A549 (cell line): ENCODE data around the gene SPATS2. TPM values are rescaled to one million over a fixed set of nuclear protein-coding genes. Genes with fewer than 3 reads are reported as not detected.

Experiments used
- ATAC-seq, 2 experiments: fragments of 200-7000 bp in 1 of 2; fragments of >200 bp in 1 of 2; cut with Nextera tagmentation in 1 of 2; cut with Tn5 transposase in 1 of 2; 3 replicates each; pipeline versions ENCODE4 v1.8.0 to v1.9.1; 2018 to 2020; ENCODE audit warnings: mild to moderate bottlenecking in 1 of 2, moderate library complexity in 1 of 2
- CTCF ChIA-PET: fragments of 300-600 bp; sonication (Branson Sonifier 250); formaldehyde crosslinking; extraction: SDS; loops from one replicate; lab custom pipeline; 2021; ENCODE audit warnings: antibody characterized with exemption, inconsistent platforms; lab: Yijun Ruan, JAX
- POLR2A ChIA-PET: fragments of 350-600 bp; formaldehyde crosslinking; extraction: SDS; loops from one replicate; lab custom pipeline; 2021; ENCODE audit warnings: antibody characterized with exemption, inconsistent platforms; lab: Yijun Ruan, JAX
- DNase-seq, 2 experiments: peaks; one replicate each; pipeline versions ENCODE4 v3.0.0 to v3.0.0-alpha.2; 2011 to 2016; ENCODE audit warnings: low read depth in 1 of 2, low spot score in 1 of 2
- FAIRE-seq: peaks from 2 replicates; lab custom pipeline; 2011; peaks lifted over from hg19 to GRCh38; lab: Jason Lieb, UNC
- H3K27ac ChIP-seq, 2 experiments: fragments of >200 bp; sonication (Bioruptor Twin); formaldehyde crosslinking; 3 replicates each; pipeline ENCODE4 v1.5.1; 2016 to 2017
- H3K4me1 ChIP-seq: fragments of >200 bp; sonication (Bioruptor Twin); formaldehyde crosslinking; 3 replicates; pipeline ENCODE4 v1.6.1; 2016
- H3K4me2 ChIP-seq: fragments of >200 bp; sonication (Bioruptor Twin); formaldehyde crosslinking; 3 replicates; pipeline ENCODE4 v1.6.1; 2016
- H3K4me3 ChIP-seq: fragments of >200 bp; sonication (Bioruptor Twin); formaldehyde crosslinking; 3 replicates; pipeline ENCODE4 v1.5.1; 2016
- H3K9me3 ChIP-seq: fragments of >200 bp; sonication (Bioruptor Twin); formaldehyde crosslinking; 3 replicates; pipeline ENCODE4 v1.6.1; 2016
- BCL3 ChIP-seq: fragments of >200 bp; sonication (Bioruptor Twin); formaldehyde crosslinking; IDR thresholded peaks from 3 replicates; pipeline ENCODE4 v1.6.1; 2016
- CBX8 ChIP-seq: fragments of 200-600 bp; sonication (generic); IDR thresholded peaks from 2 replicates; pipeline ENCODE4 v1.6.1; 2016
- CHD2 ChIP-seq: fragments of 150-350 bp; IDR thresholded peaks from 2 replicates; pipeline ENCODE4 v1.6.1; 2014; ENCODE audit warnings: low read length; ENCODE audit not compliant: partially characterized antibody
- CHD4 ChIP-seq: fragments of 200-600 bp; sonication (generic); IDR thresholded peaks from 2 replicates; pipeline ENCODE4 v1.6.1; 2016; ENCODE audit warnings: antibody characterized with exemption, mild to moderate bottlenecking, borderline replicate concordance
- EHMT2 ChIP-seq: fragments of 200-600 bp; sonication (generic); IDR thresholded peaks from 2 replicates; pipeline ENCODE4 v1.6.1; 2016; ENCODE audit warnings: antibody characterized with exemption, low read depth, mild to moderate bottlenecking, moderate library complexity
- FOSB ChIP-seq: fragments of 250-450 bp; sonication (Bioruptor Pico); IDR thresholded peaks from 2 replicates; pipeline ENCODE4 v1.5.0; 2020; ENCODE audit warnings: mild to moderate bottlenecking, moderate library complexity
- HDAC2 ChIP-seq: fragments of 200-600 bp; sonication (generic); IDR thresholded peaks from 2 replicates; pipeline ENCODE4 v1.6.1; 2016
- HOXB13 ChIP-seq: fragments of 250-450 bp; sonication (Bioruptor Pico); IDR thresholded peaks from 2 replicates; pipeline ENCODE4 v1.5.0; 2020; ENCODE audit warnings: low read depth, mild to moderate bottlenecking, moderate library complexity
- JUN ChIP-seq, 2 experiments: fragments of >200 bp; sonication (Bioruptor Twin); formaldehyde crosslinking; IDR thresholded peaks; 2 replicates in 1 of 2; 3 replicates in 1 of 2; pipeline ENCODE4 v1.6.1; 2016 to 2017
- KDM5A ChIP-seq: fragments of 200-600 bp; sonication (generic); IDR thresholded peaks from 2 replicates; pipeline ENCODE4 v1.6.1; 2016; ENCODE audit warnings: antibody characterized with exemption, mild to moderate bottlenecking
- MAZ ChIP-seq: fragments of 150-350 bp; IDR thresholded peaks from 2 replicates; pipeline ENCODE4 v1.6.1; 2014; ENCODE audit warnings: antibody characterized with exemption, low read depth, low read length, borderline replicate concordance
- NR3C1 ChIP-seq: fragments of >200 bp; sonication (Bioruptor Twin); formaldehyde crosslinking; IDR thresholded peaks from 3 replicates; pipeline ENCODE4 v1.6.1; 2017
- PHF8 ChIP-seq: fragments of 200-600 bp; sonication (generic); IDR thresholded peaks from 2 replicates; pipeline ENCODE4 v1.6.1; 2016; ENCODE audit warnings: low read depth, mild to moderate bottlenecking, antibody characterized with exemption, moderate library complexity, borderline replicate concordance
- POLR2AphosphoS2 ChIP-seq: conservative IDR thresholded peaks from 2 replicates; pipeline ENCODE4 v1.6.1; 2012; ENCODE audit warnings: low read length, improper control_type of control experiment, inconsistent platforms
- RAD21 ChIP-seq, 2 experiments: fragments of >200 bp in 1 of 2; sonication (Bioruptor Twin) in 1 of 2; formaldehyde crosslinking in 1 of 2; IDR thresholded peaks in 1 of 2; conservative IDR thresholded peaks in 1 of 2; 2 replicates in 1 of 2; 3 replicates in 1 of 2; pipeline ENCODE4 v1.6.1; 2012 to 2018; ENCODE audit warnings: inconsistent platforms in 1 of 2
- RARB ChIP-seq: fragments of 250-450 bp; sonication (Bioruptor Pico); IDR thresholded peaks from 2 replicates; pipeline ENCODE4 v1.8.0; 2021; ENCODE audit warnings: mild to moderate bottlenecking, moderate library complexity
- RFX5 ChIP-seq: fragments of 450-650 bp; IDR thresholded peaks from 2 replicates; pipeline ENCODE4 v1.7.1; 2014; ENCODE audit warnings: antibody characterized with exemption, mild to moderate bottlenecking, moderate library complexity
- RNF2 ChIP-seq: fragments of 200-600 bp; sonication (generic); IDR thresholded peaks from 2 replicates; pipeline ENCODE4 v1.6.1; 2016; ENCODE audit warnings: low read depth, mild to moderate bottlenecking, antibody characterized with exemption, moderate library complexity, borderline replicate concordance
- TFCP2L1 ChIP-seq: fragments of 250-450 bp; sonication (Bioruptor Pico); IDR thresholded peaks from 2 replicates; pipeline ENCODE4 v1.5.0; 2021; ENCODE audit warnings: mild to moderate bottlenecking
- TP53 ChIP-seq: fragments of 250-450 bp; sonication (Bioruptor Pico); IDR thresholded peaks from 2 replicates; pipeline ENCODE4 v1.5.0; 2021; ENCODE audit warnings: mild to moderate bottlenecking, moderate library complexity
- ZSCAN20 ChIP-seq: fragments of 250-450 bp; sonication (Bioruptor Pico); IDR thresholded peaks from 2 replicates; pipeline ENCODE4 v1.8.0; 2022; ENCODE audit warnings: mild to moderate bottlenecking, moderate library complexity
- whole genome bisulfite sequencing: methylation state at CpG from one replicate; pipeline ENCODE4 v1.1.6; 2017; ENCODE audit errors: missing lambda C conversion rate; 5-methylcytosine and 5-hydroxymethylcytosine counted together
- polyA plus RNA-seq, 4 experiments: library from polyadenylated mRNA; depleted of rRNA in 3 of 4; stranded (reverse); fragments of >200 nt; fragmentation: RNase III in 1 of 4; extraction: RNeasy Plus Mini Kit Qiagen cat#74134 plus additional on column Dnase treatment in 1 of 4; gene quantifications; 2 replicates in 3 of 4; 3 replicates in 1 of 4; pipeline ENCODE4 v1.2.3, GENCODE V29; 2011 to 2017
- TF ChIP-seq, protein P1 (sequence below): fragments of 450-650 bp; IDR thresholded peaks from 2 replicates; pipeline ENCODE4 v1.6.1; 2014; ENCODE audit warnings: antibody characterized with exemption
- TF ChIP-seq, protein P2 (sequence below): fragments of >200 bp; sonication (Bioruptor Twin); formaldehyde crosslinking; IDR thresholded peaks from 2 replicates; pipeline ENCODE4 v1.6.1; 2016

SPATS2 gene
- polyA plus RNA-seq, 2 of the 4 experiments (the other 2 are of a cell fraction): 37.7 to 154 TPM

DNA sequence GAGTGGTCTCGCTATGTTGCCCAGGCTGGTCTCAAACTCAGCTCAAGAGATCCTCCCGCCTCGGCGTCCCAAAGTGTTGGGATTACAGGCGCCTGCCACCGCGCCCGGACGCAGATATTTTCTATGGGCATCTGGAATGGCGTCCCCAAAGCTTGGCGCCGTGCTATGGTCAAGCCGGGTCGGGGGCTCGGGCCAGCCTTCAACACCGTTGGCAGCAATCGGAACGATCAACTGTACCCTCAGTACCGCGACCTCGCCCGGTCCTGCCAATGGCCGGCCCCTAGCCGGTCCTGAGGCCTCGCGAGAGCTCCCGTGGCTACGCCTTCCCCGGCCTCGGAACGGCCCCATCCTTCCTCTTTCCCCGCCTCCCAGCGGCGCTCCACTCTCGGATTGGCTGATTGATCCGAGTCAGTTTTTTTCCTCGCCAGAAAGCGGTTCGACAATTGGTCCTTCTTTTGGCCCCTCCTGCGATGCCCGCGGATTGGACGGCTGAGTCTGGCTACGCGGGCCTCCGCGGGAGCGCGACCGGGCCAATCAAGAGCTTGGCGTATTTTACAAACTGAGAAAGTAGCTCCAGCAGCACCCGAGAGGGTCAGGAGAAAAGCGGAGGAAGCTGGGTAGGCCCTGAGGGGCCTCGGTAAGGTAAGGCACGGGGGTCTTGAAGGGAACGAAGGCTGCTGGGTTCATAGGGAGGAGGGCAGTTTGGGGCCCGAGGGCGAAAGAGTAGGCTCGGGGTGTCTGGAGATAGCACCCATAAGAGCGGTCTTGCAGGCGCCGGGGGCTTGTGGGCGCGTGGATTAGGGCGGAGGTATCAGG, 44.3 kb upstream of the SPATS2 start, which contains the start of gene TROAP (continued):
- TF ChIP-seq RFX5 (peak; percentile 75; the same call in 1 of the 2 replicates), JUN (IDR thresholded peaks at IDR 0.05) (peak; percentile 30 to 77; a peak in 2 of 5 replicates), HOXB13 (CRISPR knock-in tag) (no peak), HDAC2 (peak; percentile 98), POLR2AphosphoS2 (no peak), RAD21 (conservative IDR thresholded peaks at IDR 0.05 in 1 of 2, IDR thresholded peaks at IDR 0.05 in 1 of 2) (no peak), RARB (CRISPR knock-in tag) (no peak), CBX8 (no peak), CHD4 (no peak), PHF8 (peak; percentile 33; the same call in 1 of the 2 replicates)
- TF ChIP-seq, protein P1, sequence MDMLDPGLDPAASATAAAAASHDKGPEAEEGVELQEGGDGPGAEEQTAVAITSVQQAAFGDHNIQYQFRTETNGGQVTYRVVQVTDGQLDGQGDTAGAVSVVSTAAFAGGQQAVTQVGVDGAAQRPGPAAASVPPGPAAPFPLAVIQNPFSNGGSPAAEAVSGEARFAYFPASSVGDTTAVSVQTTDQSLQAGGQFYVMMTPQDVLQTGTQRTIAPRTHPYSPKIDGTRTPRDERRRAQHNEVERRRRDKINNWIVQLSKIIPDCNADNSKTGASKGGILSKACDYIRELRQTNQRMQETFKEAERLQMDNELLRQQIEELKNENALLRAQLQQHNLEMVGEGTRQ: no peak
- TF ChIP-seq, all 56 proteins: peak for 14

GRCh38 chr12:49323524-49324097, 43.7 kb upstream of the SPATS2 start:
- Histone ChIP-seq H3K4me3 (peak overlapping the region; percentile 62), H3K27ac (peak overlapping the region; percentile 62 to 85), H3K4me2 (peak overlapping the region; percentile 89), H3K4me1 (peaks cover 12% of the 10 kb centered on the region; the same call in 2 of the 3 replicates), H3K9me3 (no peaks in the 10 kb centered on the region)
- WGBS: 15% methylated on average over 19 of the region's 19 CpGs
- ChIA-PET POLR2A (interaction anchor here (0.5 to 2.0 kb wide), 11 partner anchors 8 to 418 kb away, joined by 3 to 30 read pairs (median 5); partner anchors contain the start of genes SPATS2, TMBIM6 and TUBA1B), CTCF (interaction anchor here (1.3 to 7.9 kb wide), 9 partner anchors 8 to 256 kb away, joined by 3 to 66 read pairs (median 13); partner anchors contain the start of genes C1QL4, DNAJC22 and PRPH)
- no peak for FAIRE-seq
- no peak for TF ChIP-seq CHD2
- TF ChIP-seq, protein P2, sequence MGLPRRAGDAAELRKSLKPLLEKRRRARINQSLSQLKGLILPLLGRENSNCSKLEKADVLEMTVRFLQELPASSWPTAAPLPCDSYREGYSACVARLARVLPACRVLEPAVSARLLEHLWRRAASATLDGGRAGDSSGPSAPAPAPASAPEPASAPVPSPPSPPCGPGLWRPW: no peak
- no peak for TF ChIP-seq FOSB (CRISPR knock-in tag)
- TF ChIP-seq KDM5A: 0 out of 2 replicates have a peak, but pooled peaks have one; percentile 74
- peak; percentile 43; the same call in 1 of the 2 replicates for TF ChIP-seq HDAC2
- no peak for DNase-seq
- peak; percentile 1; a peak in 2 of 6 replicates for ATAC-seq

DNA sequence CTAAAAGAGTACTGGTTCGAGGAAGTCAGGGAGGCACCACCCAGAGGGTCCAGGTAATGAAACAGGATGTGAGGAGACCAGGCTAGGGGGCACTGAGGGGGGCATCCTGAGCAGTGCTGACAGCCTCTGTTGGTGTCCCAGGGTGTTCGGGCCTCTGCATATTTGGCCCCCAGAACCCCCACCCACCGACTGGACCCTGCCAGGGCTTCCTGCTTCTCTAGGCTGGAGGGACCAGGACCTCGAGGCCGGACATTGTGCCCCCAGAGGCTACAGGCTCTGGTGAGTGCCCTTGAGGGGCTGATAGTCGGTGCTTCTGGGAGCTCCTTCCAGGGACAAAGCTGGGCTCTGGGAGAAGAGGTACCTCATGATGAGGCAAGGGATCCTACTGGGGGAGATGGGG, 41.7 kb upstream of the SPATS2 start:
- H3K4me2 ChIP-seq: no peak overlapping the region
- ChIA-PET POLR2A (no interaction called here), CTCF (interaction anchor here (0.6 to 6.8 kb wide), 9 partner anchors 12 to 363 kb away, joined by 3 to 61 read pairs (median 6); partner anchors contain the start of genes C1QL4, DNAJC22 and PRPH)
- DNase-seq (no peak), FAIRE-seq (no peak), ATAC-seq (no peak)
- 85% methylated on average over 6 of the region's 6 CpGs for WGBS
- no peak overlapping the region for H3K27ac ChIP-seq
- no peak for TF ChIP-seq EHMT2
- no peak for TF ChIP-seq RNF2
- TF ChIP-seq MAZ: no peak
- no peak for TF ChIP-seq NR3C1
- TF ChIP-seq TP53 (CRISPR knock-in tag): no peak
- TF ChIP-seq BCL3: no peak
- TF ChIP-seq, protein P2: no peak
- no peak for TF ChIP-seq ZSCAN20 (CRISPR knock-in tag)
- TF ChIP-seq TFCP2L1 (CRISPR knock-in tag): no peak
- no peaks in the 10 kb centered on the region for H3K9me3 ChIP-seq
- peaks cover 12% of the 10 kb centered on the region; the same call in 2 of the 3 replicates for H3K4me1 ChIP-seq
- no peak overlapping the region for H3K4me3 ChIP-seq
